Activated T-helper 1 cell treated with anti-CD3 and anti-CD28 coated beads, Interleukin-2, amount 50 U/mL, for 16 hours (primary cell): ENCODE measurements around the gene SORCS3.

Source experiments
- DNase-seq, 2 donors: peaks; one replicate each; pipeline ENCODE4 v3.0.0-alpha.2; 2020; ENCODE audit warnings: low read depth in 1 of 2, low spot score in 1 of 2

Gene SORCS3

GRCh38 chr10:105247831-105248499 is 606.9 kb downstream of the SORCS3 start:
- no peak for DNase-seq

- DNase-seq: no peak
These were observed 611.8 kb downstream of the SORCS3 start for GRCh38 chr10:105252911-105253310.

- no peak for DNase-seq
These were observed 612.6 kb downstream of the SORCS3 start for GRCh38 chr10:105253515-105254212.

GRCh38 chr10:105258036-105258673 is 617.1 kb downstream of the SORCS3 start:
- DNase-seq: no peak

GRCh38 chr10:105258674-105259065 is 617.6 kb downstream of the SORCS3 start:
- DNase-seq: no peak

GRCh38 chr10:105259201-105259600 is 618.1 kb downstream of the SORCS3 start:
- DNase-seq: no peak

- DNase-seq: no peak
These were observed 621.6 kb downstream of the SORCS3 start for GRCh38 chr10:105262666-105263065.

- DNase-seq: no peak
These were observed 626.0 kb downstream of the SORCS3 start for GRCh38 chr10:105266966-105267539.

GRCh38 chr10:105268961-105269360 is 627.9 kb downstream of the SORCS3 start:
- DNase-seq: no peak

GRCh38 chr10:105269689-105270088 is 628.6 kb downstream of the SORCS3 start:
- no peak for DNase-seq

GRCh38 chr10:105274556-105275070 is 633.5 kb downstream of the SORCS3 start:
- no peak for DNase-seq

- DNase-seq: no peak
These were observed 637.3 kb downstream of the SORCS3 start for GRCh38 chr10:105278439-105278838.

GRCh38 chr10:105279101-105279500 is 638.0 kb downstream of the SORCS3 start:
- no peak for DNase-seq

GRCh38 chr10:105280895-105281294 is 639.8 kb downstream of the SORCS3 start:
- DNase-seq: no peak

GRCh38 chr10:105284476-105285215 is 643.6 kb downstream of the SORCS3 start:
- no peak for DNase-seq

GRCh38 chr10:105288026-105288425 is 646.9 kb downstream of the SORCS3 start:
- no peak for DNase-seq

- no peak for DNase-seq
These were observed 647.5 kb downstream of the SORCS3 start for GRCh38 chr10:105288613-105289012.

GRCh38 chr10:105291571-105291970 is 650.5 kb downstream of the SORCS3 start:
- DNase-seq: no peak

GRCh38 chr10:105292236-105292635 is 651.1 kb downstream of the SORCS3 start:
- no peak for DNase-seq
